ENCODE measurements around the gene DCAF7. TPM values are rescaled to one million over a fixed set of nuclear protein-coding genes. Genes with fewer than 3 reads are reported as not detected.

Gene DCAF7
- total RNA-seq, 4 donors from 2014 or later, result 25.5 to 33.3 (median 28.2) TPM

DNA sequence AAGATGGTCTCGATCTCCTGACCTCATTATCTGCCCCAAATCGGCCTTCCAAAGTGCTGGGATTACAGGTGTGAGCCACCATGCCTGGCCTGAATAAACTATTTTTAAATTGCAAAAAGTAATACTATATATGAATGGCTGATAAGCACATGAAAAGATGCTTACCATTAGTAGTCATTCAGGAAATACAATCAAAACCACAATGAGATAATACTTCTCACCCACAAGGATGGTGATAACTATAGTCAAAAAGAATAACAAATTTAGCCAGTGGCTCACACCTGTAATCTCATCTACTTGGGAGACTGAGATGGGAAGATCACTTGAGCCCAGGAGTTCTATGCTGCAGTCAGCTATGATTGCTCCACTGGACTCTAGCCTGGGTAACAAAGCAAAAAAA is 48.0 kb downstream of the DCAF7 start:
- Histone ChIP-seq H3K27me3 (no peaks in the 10 kb centered on the region), H3K9me3 (no peaks in the 10 kb centered on the region), H3K27ac (no peak overlapping the region), H3K36me3 (peaks cover 0 to 18% (median 0%) of the 10 kb centered on the region in 3 donors), H3K4me1 (peaks cover 0 to 22% (median 14%) of the 10 kb centered on the region in 4 donors), H3K4me3 (no peak overlapping the region)
- no peak for DNase-seq (ENCODE audit: low spot score in 2 of 2)
- 93 to 97% methylated on average over 2 of the region's 2 CpGs for WGBS, 2 donors
- TF ChIP-seq EP300 (IDR thresholded peaks at IDR 0.05) (no peak), POLR2A (IDR thresholded peaks at IDR 0.05) (no peak)
- TF ChIP-seq, protein P1, sequence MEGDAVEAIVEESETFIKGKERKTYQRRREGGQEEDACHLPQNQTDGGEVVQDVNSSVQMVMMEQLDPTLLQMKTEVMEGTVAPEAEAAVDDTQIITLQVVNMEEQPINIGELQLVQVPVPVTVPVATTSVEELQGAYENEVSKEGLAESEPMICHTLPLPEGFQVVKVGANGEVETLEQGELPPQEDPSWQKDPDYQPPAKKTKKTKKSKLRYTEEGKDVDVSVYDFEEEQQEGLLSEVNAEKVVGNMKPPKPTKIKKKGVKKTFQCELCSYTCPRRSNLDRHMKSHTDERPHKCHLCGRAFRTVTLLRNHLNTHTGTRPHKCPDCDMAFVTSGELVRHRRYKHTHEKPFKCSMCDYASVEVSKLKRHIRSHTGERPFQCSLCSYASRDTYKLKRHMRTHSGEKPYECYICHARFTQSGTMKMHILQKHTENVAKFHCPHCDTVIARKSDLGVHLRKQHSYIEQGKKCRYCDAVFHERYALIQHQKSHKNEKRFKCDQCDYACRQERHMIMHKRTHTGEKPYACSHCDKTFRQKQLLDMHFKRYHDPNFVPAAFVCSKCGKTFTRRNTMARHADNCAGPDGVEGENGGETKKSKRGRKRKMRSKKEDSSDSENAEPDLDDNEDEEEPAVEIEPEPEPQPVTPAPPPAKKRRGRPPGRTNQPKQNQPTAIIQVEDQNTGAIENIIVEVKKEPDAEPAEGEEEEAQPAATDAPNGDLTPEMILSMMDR (IDR thresholded peaks at IDR 0.05), result no peak

DNA sequence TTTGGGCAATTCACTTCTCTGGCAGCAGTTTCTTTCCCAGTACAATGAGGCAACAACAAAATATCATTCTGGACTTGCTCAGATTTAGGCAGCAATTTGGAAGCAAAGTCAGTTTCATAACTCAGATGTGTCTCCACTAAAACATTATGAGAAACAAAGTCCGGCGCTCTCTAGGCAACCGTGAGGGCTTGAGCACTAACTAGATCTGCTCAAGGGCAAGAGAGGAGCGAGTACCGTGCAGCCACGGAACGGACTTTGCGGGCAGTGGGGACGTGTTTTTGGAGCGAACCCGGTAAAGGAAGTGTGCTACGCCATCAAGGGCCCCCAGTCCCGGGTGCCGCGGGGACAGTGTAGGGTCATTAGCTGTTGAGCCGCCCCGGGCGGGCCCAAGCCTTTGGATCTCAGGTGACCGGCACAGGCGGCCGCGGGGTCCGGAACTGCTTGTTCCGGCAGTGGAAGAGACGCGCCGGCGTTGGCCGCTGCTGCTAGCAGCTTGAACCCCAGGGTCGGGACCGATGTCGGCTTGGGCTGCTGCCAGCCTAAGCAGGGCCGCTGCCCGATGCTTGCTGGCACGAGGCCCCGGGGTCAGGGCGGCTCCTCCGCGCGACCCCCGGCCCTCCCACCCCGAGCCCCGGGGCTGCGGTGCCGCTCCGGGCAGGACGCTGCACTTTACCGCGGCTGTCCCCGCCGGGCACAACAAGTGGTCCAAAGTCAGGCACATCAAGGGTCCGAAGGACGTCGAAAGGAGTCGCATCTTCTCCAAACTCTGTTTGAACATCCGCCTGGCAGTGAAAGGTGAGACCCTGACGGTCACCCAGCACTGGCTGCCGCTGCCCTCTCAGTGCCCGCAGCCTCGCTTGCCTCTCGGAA is 50.5 kb downstream of the DCAF7 start, which contains the start of gene TACO1:
TSS of gene TACO1 (plus strand) at position 327 of the 870 bp plus-strand sequence. CDS start at position 516, 189 bp downstream.
- TF ChIP-seq, protein P1 (IDR thresholded peaks at IDR 0.05), result no peak
- TF ChIP-seq POLR2A (IDR thresholded peaks at IDR 0.05) (peak in 1 of 2 donors; percentile 43), EP300 (IDR thresholded peaks at IDR 0.05) (peak in 1 of 2 donors; percentile 86)
- Histone ChIP-seq H3K9me3 (no peaks in the 10 kb centered on the region), H3K36me3 (peaks cover 0 to 30% (median 8%) of the 10 kb centered on the region in 3 donors), H3K27me3 (no peaks in the 10 kb centered on the region), H3K4me3 (peak within 1 kb of the TSS; percentile 74 to 100 (median 91)), H3K4me1 (peaks cover 0 to 22% (median 14%) of the 10 kb centered on the region in 4 donors), H3K27ac (peak within 1 kb of the TSS; percentile 68 to 95 (median 90))
- peak; percentile 48 to 64 for DNase-seq (ENCODE audit: low spot score in 2 of 2)
- 1 to 3% methylated on average over 30 to 40 of the region's 61 CpGs for WGBS, 2 donors

DNA sequence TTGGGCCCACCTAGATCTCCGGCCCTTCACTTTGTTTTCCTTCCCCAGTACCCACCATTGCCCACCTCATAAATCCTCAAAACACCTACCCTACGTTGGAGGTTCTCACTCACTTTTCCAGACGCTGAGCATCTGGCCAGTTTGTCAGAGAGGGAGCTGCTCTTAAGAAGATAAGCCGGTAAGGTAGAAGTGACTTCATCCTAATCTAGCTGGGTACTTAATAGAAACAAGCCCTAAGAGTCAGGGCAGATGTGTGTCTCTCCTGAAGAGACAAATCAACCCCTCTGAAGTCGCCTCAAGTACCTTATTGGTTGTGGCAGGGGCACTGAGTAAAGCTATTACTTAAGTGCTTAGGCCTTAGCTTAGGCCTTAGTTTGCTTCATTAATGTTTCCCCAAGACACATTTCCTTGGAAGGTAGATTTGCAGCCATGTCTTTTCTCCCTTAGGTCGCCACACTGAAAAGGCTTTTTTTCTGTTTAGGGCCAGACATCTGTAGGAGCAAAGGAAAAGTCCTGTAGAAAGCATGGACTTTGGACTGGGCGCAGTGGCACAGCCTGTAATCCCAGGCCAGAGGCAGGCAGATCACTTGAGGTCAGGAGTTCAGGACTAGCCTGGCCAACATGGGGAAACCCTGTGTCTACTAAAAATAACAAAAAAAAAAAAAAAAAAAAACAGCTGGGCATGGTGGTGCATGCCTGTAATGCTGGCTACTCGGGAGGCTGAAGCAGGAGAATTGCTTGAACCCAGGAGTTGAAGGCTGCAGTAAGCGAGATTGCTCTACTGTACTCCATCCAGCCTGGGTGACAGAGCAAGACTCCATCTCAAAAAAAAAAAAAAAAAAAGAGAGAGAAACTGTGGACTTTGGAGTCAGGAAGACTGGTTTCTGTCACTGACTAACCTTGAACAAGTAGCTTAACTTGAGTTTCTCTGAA is 51.4 kb downstream of the DCAF7 start:
- H3K4me1 ChIP-seq, result peaks cover 0 to 22% (median 14%) of the 10 kb centered on the region in 4 donors
- no peaks in the 10 kb centered on the region for H3K9me3 ChIP-seq
- WGBS, 2 donors, result 48 to 54% methylated on average over 9 of the region's 9 CpGs
- H3K27ac ChIP-seq, result peak overlapping the region; percentile 68 to 95 (median 90)
- H3K36me3 ChIP-seq, result peaks cover 0 to 36% (median 8%) of the 10 kb centered on the region in 3 donors
- H3K4me3 ChIP-seq, result peak overlapping the region; percentile 74 to 100 (median 91)
- no peaks in the 10 kb centered on the region for H3K27me3 ChIP-seq
- TF ChIP-seq, protein P1 (IDR thresholded peaks at IDR 0.05), result no peak
- no peak for TF ChIP-seq EP300 (IDR thresholded peaks at IDR 0.05)
- TF ChIP-seq POLR2A (IDR thresholded peaks at IDR 0.05), result no peak
- no peak for DNase-seq (ENCODE audit: low spot score in 2 of 2)

DNA sequence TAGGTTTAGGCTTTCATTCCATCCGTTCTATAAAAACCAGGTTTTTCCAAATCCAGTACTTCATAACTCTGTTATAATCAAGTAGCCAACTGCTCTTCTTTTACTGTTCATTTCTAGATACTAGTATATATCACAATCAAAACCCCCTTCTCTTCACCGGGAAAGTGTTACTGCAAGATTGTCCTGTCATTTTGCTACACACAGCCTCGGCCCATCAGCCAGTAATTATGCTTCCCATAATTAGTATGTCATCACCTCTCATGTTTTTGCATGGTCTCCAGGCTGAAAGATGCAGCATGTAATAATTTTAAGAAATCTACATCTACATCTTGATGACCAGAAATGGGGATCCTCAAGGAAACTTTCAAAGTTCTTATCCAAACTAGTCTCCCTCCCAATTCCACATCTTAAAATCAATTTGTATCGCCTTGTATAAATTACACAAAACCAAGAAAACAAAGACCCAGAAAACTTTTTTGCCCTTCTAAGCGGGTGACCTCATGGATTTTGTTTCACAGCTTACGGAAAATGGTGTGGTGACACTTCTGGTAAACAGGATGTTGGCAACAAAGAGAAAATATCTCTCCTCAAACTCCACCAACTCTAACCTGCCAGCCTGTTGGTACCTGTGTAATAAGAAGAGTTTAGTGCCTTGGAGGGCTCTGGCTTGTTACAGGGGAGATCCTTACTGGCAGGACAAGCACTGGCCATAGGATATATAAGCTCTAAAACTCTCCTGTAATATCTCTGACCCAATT is 59.7 kb downstream of the DCAF7 start:
- Histone ChIP-seq H3K4me3 (no peak overlapping the region), H3K4me1 (peaks cover 0 to 5% (median 0%) of the 10 kb centered on the region in 4 donors), H3K27me3 (no peaks in the 10 kb centered on the region), H3K36me3 (peaks cover 5 to 64% (median 16%) of the 10 kb centered on the region in 3 donors), H3K9me3 (no peaks in the 10 kb centered on the region), H3K27ac (no peak overlapping the region)
- TF ChIP-seq EP300 (IDR thresholded peaks at IDR 0.05) (no peak), POLR2A (IDR thresholded peaks at IDR 0.05) (no peak)
- TF ChIP-seq, protein P1 (IDR thresholded peaks at IDR 0.05), result no peak
- 77 to 83% methylated on average over 6 of the region's 6 CpGs for WGBS, 2 donors
- DNase-seq (ENCODE audit: low spot score in 2 of 2), result no peak
